ENCODE data around the gene PDHA1.

The PDHA1 gene

DNA sequence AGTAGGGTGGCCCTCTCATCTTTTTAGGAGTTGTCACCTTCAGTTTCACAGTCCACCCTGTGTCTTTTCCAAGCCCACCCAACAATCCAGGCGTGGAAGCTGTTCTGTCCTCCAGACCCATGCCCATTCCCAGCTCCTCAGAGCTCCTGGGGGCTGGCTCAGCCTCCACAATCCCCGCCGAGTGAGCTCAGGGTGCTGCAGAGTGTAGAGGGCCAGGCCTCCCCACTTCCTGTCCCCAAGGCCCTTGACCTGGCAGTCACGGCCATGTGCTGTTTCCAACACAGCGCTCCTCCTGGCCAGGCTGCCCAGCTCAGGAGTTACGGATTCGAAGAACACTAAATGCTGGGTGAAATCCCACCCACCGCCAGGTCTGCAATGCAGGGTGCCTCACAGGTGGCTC, 31.8 kb downstream of the PDHA1 start:
- DNase-seq (ENCODE audit: low read depth in 2 of 2), result no peak

DNA sequence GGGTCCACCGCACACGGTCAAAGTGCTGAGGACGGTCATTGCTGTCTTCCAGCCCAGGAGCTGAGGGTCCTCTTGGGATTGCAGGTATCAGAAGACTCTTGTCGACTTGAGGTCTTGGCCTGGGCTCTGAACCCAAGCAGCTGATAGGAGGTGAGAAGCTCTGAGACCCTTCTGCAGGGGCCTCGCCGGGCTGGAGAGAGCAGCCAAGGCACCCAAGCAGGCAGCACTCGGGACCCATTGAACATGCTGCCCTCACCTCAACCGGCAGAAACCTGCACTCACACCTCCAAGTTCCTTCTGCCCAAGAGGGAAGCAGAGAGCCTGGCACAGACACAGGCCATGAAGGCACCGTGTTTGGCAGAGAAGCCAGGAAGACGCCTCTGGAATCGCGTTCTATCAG, 34.1 kb downstream of the PDHA1 start:
- DNase-seq (ENCODE audit: low read depth in 2 of 2), result no peak

DNA sequence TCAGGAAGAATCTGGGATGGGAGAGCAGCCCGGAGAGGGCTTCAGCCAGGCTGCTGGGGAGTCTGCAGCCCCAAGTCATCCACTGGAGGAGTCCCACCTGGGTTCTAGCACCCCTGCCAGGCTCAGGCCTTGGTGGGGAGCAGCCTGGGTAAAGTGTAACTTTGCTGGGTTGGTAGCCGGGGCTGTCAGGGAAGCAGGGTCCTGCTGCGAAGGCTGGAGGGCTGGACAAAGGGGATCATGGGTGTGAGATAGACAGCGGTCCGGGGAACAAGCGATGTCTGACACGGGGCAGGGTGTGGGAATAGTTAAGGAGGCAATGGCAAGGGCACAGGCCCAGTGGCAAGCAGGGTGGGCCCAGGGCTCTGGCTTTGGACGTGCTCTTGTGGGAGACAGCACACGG, 37.6 kb downstream of the PDHA1 start:
- DNase-seq (ENCODE audit: low read depth in 2 of 2), result no peak

DNA sequence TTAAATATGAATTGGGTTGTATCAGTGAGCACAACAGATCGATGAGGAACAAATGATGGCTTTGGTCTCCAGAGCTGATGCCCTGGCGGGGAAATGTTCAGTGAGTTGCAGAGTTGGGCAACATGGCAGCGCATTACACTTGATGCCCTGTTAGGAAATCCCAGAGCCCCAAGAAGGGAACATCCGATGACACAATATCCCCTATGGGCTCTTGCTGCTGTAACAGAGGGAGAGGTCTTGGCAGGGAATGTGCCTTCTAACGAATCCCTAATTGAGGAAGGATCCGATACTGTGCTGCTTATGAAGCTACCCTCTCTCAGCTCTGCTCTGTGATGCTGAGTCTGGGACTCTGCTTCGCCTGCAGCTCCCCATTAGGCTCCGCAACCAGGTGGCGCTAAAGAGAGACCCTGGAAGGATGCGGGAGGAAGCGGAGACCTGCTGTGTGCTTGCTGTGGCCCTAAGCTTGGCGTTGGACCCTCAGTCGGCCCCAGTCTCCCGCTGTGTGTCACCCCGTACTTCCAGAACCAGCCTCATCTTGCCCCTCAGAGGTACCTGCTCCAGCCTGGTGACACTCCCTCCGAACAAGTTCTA, 38.9 kb downstream of the PDHA1 start:
- no peak for DNase-seq (ENCODE audit: low read depth in 2 of 2)

DNA sequence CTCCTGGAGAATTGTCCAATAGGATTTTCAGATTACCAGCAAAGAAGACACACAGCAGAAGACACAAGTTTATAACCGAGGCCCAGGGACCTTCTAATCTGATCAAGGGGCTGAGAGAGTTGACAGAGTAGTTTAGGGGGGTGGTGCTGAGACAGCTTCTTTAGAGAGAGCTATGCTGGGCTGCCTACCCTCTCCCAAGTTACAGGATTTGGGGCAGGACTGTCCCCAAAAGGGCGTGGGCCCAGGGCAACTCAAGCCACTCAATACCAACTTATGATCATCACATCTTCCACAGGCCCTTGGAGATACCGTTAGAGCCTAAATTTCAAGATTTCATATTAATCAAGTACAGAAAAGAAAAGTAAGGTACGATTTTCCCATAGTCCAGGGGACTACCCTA, 43.0 kb downstream of the PDHA1 start:
- DNase-seq (ENCODE audit: low read depth in 2 of 2), result no peak

DNA sequence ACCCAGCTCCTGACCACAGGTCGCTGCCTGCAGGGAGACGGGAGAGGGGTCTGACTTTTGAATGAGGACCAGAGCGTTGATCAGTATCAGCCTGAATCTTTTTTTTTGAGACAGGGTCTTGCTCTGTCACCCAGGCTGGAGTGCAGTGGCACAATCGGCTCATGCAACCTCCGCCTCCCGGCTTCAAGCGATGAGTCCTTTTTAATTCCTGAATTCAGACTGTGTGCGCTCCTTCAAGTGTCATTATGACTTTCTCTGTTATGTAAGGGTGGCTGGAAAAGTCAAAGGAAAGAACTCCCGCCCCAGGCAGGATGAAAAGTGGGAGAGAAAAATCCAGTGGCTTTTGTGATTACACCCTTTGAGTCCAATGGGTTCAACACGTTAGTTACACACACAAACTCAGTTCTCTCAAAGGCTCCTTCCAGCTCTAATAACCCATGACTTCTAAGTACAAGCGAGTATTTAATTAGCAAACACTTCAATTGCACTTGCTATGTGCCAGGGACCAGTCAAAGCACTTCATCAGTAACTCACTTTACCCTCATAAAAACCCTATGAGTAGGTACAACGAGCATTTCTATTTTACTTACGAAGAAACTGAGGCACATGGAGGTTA, 44.4 kb downstream of the PDHA1 start:
- no peak for DNase-seq (ENCODE audit: low read depth in 2 of 2)

DNA sequence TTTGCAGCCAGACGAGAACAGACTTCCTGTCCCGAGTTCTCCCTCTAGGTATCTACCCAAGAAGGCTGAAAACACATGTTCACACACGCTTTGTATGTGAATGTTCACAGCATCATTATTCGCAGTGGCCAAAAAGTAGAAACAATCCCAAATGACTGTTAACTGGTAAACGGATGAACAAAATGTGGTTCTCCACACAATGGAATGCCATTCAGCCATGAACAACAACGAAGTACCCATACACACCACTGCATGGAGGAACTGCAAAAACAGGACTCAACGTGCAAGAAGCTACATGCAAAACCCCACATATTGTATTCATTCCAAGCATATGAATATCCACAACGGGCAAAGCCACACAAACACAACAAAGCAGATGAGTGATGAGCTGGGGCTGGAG, 45.0 kb downstream of the PDHA1 start:
- DNase-seq (ENCODE audit: low read depth in 2 of 2), result no peak

DNA sequence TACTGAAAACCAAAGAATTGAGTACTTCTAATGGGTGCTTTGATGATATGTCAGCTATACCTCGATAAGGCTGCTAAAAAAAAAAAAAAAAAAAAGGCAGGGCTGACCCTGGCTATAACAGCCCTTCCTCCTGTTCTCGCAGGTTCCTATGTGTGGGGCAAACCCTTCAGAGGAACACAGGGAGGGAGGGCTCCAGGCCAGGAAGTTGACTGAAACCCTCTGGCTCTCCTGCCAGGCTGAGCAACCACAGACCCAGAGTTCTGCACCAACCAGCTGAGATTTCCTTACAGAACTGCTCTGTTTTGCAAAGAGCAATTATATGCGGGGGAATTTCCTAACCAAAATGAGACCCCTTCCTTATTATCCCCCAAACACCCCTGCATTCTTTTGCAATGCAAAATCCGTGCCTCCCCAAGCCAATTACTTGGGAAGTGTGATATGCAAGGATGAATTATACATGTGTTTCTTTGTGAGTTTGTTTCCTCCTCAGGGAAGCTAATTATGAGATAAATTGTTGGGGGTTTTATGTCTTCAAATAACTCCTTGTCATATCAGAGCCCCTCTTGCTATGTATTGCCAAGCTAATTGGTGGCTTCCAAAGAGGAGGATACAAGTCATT, 45.6 kb downstream of the PDHA1 start:
- DNase-seq (ENCODE audit: low read depth in 2 of 2), result no peak

DNA sequence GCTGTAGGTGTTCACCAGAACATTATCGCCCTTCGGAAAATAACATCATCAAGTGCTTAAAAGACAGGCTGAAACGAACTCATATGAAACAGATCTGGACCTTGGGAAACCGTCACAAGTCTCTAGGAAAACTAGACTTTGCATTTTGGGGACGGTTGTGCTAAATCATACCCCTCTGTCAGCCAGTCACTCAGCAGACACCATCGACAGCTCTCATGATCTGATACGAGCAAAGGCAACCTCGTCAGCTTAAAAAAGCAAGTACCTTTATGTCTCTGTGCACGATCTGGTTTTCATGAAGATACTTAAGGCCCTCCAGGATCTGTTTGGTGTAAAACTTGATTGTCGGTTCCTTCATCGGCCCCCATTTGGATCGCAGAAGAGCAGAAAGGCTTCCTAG, 48.4 kb downstream of the PDHA1 start:
- DNase-seq (ENCODE audit: low read depth in 2 of 2), result no peak

DNA sequence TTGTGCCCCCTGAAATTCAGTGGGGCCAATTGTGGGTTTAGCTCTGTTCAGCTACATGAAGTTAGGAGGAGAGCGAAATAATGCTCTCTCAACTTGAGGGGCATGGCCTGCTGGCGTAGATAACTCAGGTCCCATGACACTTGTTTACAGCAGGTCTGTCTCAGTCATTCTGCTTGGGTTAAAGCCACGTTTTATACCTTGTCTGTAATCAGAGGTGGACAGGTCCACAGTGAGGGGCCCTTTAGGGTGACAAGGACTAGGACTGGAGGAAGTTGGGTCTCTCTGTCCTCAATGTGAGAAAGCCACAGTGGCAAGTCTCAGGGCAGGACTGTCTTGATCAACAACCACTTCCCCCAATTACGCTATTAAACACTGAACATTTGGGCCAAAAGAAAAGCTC, 49.0 kb downstream of the PDHA1 start:
- no peak for DNase-seq (ENCODE audit: low read depth in 2 of 2)

DNA sequence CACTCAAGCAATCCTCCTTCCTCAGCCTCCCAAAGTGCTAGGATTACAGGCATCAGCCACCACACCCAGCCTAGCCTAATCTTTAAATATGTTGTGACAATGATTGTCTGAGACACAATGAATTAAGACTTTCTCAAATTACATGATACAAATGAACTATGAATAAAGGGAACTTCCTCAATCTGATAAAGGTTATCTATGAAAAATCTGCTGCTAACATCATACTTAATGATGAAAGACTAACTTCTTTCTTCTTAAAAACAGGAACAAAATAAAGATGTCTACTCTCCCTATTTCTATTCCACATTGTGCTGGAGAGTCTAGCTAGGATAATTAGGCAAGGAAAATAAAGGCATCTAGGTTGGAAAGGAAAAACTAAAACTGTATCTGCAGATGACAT, 60.0 kb downstream of the PDHA1 start:
- DNase-seq (ENCODE audit: low read depth in 2 of 2), result no peak

DNA sequence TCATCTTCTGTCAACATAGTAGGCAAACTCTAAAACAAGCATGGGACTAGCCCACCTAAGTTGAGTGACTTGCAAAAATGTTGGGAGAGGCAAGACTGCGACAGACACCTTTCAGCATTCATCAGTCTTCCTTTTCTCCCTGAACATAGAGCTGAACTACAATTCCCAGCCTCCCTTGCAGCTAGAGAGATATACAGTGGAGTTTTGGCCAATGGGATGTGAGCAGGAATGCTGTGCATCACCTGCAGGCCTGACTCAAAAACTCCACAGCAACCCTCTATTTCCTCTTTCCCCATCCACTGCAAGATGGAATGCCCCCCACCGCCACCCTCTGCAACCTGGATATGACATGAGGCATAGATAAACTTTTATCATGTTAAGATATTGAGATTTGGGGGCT, 66.5 kb downstream of the PDHA1 start:
- DNase-seq (ENCODE audit: low read depth in 2 of 2), result no peak

Data from fibroblast of skin of left quadriceps (primary cell).